Esophagus muscularis mucosa (tissue), 4 donors: Measurements from ENCODE around the gene ATP2A3. TPM values are rescaled to one million over a fixed set of nuclear protein-coding genes. Genes with fewer than 3 reads are reported as not detected.

Experiments used
- DNase-seq: peaks from one replicate; pipeline ENCODE4 v3.0.0-alpha.2; 2017; ENCODE audit errors: extremely low spot score
- H3K27ac ChIP-seq, 4 donors: fragments of 200-600 bp; sonication (generic); replicated peaks in 1 of 4; 1 replicate in 3 of 4; 2 replicates in 1 of 4; pipeline ENCODE4 v1.5.1; 2016 to 2019; ENCODE audit warnings: mild to moderate bottlenecking in 1 of 4
- H3K27me3 ChIP-seq, 4 donors: fragments of 200-600 bp; sonication (generic); one replicate each; pipeline versions ENCODE4 v1.5.1 to v1.6.0; 2016 to 2019
- H3K36me3 ChIP-seq, 4 donors: fragments of 200-600 bp; sonication (generic); one replicate each; pipeline ENCODE4 v1.5.1; 2016 to 2019
- H3K4me1 ChIP-seq, 4 donors: fragments of 200-600 bp; sonication (generic); one replicate each; pipeline ENCODE4 v1.5.1; 2016 to 2019
- H3K4me3 ChIP-seq, 4 donors: fragments of 200-600 bp; sonication (generic); 1 replicate in 2 of 4; 2 replicates in 2 of 4; pipeline ENCODE4 v1.5.1; 2016 to 2019; ENCODE audit warnings: mild to moderate bottlenecking in 4 of 4, moderate library complexity in 1 of 4
- H3K9me3 ChIP-seq, 4 donors: fragments of 200-600 bp; sonication (generic); 1 replicate in 3 of 4; 2 replicates in 1 of 4; pipeline ENCODE4 v1.5.1; 2016 to 2019
- EP300 ChIP-seq: sonication (generic); formaldehyde crosslinking; IDR thresholded peaks from one replicate; pipeline ENCODE4 v1.6.1; 2017; ENCODE audit warnings: antibody characterized with exemption
- POLR2A ChIP-seq: fragments of 450-650 bp; IDR thresholded peaks from one replicate; pipeline ENCODE4 v1.6.1; 2017; ENCODE audit warnings: antibody characterized with exemption, moderate library complexity, mild to moderate bottlenecking, low read depth
- POLR2AphosphoS5 ChIP-seq, 2 donors: sonication (generic); formaldehyde crosslinking; IDR thresholded peaks; one replicate each; pipeline ENCODE4 v1.6.1; 2017; ENCODE audit warnings: antibody characterized with exemption in 2 of 2
- WGBS: methylation state at CpG from one replicate; pipeline ENCODE4 v1.1.5; 2018; 5-methylcytosine and 5-hydroxymethylcytosine counted together
- intact Hi-C: fragments of 100-400 bp; cut with DNase I; formaldehyde crosslinking; loops from one replicate; pipeline ENCODE4 v1.15.1; 2023
- total RNA-seq, 4 donors: library from RNA; depleted of rRNA; stranded (reverse); fragments of >200 nt; gene quantifications; one replicate each; pipeline versions ENCODE4 v1.1.0 to v1.2.1, GENCODE V29; 2016
- TF ChIP-seq, protein P1 (sequence below), 3 experiments: fragments of 200-600 bp in 2 of 3; fragments of 450-650 bp in 1 of 3; sonication (generic) in 2 of 3; IDR thresholded peaks; one replicate each; pipeline ENCODE4 v1.5.1; 2017 to 2019; ENCODE audit warnings: antibody characterized with exemption in 3 of 3, mild to moderate bottlenecking in 2 of 3, moderate library complexity in 1 of 3

The ATP2A3 gene
- total RNA-seq, 4 donors from 2014 or later = 17.9 to 35.4 (median 24.8) TPM

DNA sequence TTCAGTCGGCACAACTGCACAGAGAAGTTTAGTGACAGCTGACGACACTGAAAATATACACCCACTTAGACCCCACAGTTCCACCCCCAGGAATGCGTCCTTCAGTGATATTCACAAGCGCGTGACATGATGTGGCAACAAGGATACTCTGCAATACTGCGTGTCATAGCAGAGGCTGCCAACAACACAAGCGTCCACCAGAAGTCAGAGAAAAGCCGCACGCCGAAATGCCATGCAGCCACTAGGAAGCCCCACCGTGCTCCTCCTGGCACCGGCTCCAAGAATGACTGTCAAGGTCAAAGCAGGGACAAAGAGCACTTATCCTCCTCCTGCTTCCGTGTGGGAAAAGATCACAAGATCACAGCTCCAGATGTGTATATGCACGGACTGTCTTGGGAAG, 3.5 kb downstream of the ATP2A3 start:
- H3K4me1 ChIP-seq = peaks cover 31 to 68% (median 66%) of the 10 kb centered on the region in 4 donors
- H3K27ac ChIP-seq = peak overlapping the region in 3 of 4 donors; percentile 45 to 65 (median 49)

DNA sequence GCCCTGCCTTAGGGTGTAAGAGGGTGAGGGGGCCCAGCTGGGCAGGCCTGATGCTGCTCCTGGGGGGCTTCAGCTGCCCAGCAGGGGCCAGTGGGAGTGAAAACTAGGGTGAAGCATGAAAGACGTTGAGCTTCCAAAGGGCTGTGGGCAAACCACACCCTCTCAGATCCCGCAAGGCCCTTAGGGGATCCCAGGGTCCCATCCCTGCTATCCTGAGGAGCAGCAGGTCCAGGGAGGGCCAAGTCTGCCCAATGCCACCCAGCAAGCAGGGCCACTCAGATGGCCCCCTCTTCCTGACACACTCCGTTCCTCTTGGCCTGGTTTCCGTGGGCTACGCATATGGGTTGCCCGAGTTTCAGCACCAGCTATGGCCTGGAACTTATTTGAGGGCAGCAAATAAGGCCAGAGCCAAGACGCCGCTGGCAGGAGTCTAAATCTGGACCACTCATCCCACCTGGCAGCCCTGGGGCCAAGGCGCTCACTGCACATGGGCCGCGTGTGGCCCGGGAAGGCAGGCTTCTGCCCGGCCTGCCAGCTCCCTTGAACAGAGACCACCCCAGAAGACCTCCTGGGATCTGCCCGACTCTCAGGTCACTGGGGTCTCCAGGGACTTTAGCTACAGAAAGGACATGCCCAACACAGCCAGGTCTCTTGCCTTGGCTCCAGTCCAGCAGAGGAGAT, 4.2 kb downstream of the ATP2A3 start:
- intact Hi-C loops = no loop called here
- 93% methylated on average over 13 of the region's 14 CpGs for WGBS
- Histone ChIP-seq H3K4me1 (peaks cover 33 to 66% (median 63%) of the 10 kb centered on the region in 4 donors), H3K27ac (peak overlapping the region; percentile 3 to 65 (median 47)), H3K36me3 (no peaks in the 10 kb centered on the region), H3K4me3 (no peak overlapping the region), H3K27me3 (peaks cover 0 to 38% (median 5%) of the 10 kb centered on the region in 4 donors), H3K9me3 (no peaks in the 10 kb centered on the region)
- TF ChIP-seq POLR2A = no peak
- TF ChIP-seq, protein P1, sequence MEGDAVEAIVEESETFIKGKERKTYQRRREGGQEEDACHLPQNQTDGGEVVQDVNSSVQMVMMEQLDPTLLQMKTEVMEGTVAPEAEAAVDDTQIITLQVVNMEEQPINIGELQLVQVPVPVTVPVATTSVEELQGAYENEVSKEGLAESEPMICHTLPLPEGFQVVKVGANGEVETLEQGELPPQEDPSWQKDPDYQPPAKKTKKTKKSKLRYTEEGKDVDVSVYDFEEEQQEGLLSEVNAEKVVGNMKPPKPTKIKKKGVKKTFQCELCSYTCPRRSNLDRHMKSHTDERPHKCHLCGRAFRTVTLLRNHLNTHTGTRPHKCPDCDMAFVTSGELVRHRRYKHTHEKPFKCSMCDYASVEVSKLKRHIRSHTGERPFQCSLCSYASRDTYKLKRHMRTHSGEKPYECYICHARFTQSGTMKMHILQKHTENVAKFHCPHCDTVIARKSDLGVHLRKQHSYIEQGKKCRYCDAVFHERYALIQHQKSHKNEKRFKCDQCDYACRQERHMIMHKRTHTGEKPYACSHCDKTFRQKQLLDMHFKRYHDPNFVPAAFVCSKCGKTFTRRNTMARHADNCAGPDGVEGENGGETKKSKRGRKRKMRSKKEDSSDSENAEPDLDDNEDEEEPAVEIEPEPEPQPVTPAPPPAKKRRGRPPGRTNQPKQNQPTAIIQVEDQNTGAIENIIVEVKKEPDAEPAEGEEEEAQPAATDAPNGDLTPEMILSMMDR (IDR thresholded peaks at IDR 0.05) = no peak
- TF ChIP-seq POLR2AphosphoS5 (IDR thresholded peaks at IDR 0.05) = no peak
- no peak for TF ChIP-seq EP300
- no peak for DNase-seq

More for the DNA sequence above, 3.5 kb downstream of the ATP2A3 start:
- H3K36me3 ChIP-seq = no peaks in the 10 kb centered on the region
- H3K4me3 ChIP-seq = no peak overlapping the region
- no peak for DNase-seq
- TF ChIP-seq, protein P1 (IDR thresholded peaks at IDR 0.05) = no peak
- TF ChIP-seq POLR2AphosphoS5 (IDR thresholded peaks at IDR 0.05) = no peak
- no peak for TF ChIP-seq EP300
- TF ChIP-seq POLR2A = no peak
- 65% methylated on average over 12 of the region's 14 CpGs for WGBS
- H3K27me3 ChIP-seq = peaks cover 0 to 44% (median 6%) of the 10 kb centered on the region in 4 donors
- H3K9me3 ChIP-seq = no peaks in the 10 kb centered on the region
- intact Hi-C loops = no loop called here

DNA sequence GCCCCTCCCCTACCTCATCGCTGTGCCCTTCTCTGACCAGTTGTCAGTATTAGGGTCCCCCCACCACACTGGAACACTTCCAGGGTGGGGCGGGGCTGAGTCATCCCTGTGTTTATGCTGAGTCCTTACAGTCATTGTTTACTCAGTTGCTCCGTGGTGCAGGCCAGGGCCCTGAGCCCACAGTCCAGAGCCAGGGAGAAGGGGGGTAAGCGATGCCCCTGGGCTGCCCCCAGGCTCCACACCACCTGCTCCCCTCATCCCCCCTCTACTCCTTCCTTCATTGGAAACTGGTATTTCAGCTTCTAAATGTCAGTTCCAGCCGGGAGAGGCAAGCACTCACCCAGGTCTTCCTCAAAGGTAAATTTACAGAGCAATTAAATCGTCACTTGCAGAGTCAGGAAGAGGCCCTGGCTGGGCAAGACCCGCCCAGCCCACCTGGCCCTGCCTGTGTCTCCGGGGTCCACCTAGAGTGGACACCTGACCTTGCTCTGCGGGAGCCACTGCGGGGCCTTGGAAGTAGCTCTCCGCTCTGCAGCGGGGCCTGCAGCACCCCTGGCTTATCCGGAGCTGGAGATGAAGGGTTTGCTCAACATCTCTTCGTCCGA, 4.8 kb downstream of the ATP2A3 start:
- intact Hi-C loops = no loop called here
- DNase-seq = no peak
- Histone ChIP-seq H3K27me3 (peaks cover 0 to 32% (median 3%) of the 10 kb centered on the region in 4 donors), H3K4me3 (no peak overlapping the region), H3K36me3 (no peaks in the 10 kb centered on the region), H3K4me1 (peaks cover 32 to 64% (median 59%) of the 10 kb centered on the region in 4 donors), H3K27ac (peak overlapping the region; percentile 3 to 65 (median 47)), H3K9me3 (no peaks in the 10 kb centered on the region)
- TF ChIP-seq, protein P1 (IDR thresholded peaks at IDR 0.05) = no peak
- TF ChIP-seq POLR2A (no peak), POLR2AphosphoS5 (IDR thresholded peaks at IDR 0.05) (no peak), EP300 (no peak)
- WGBS = 37% methylated on average over 6 of the region's 15 CpGs

DNA sequence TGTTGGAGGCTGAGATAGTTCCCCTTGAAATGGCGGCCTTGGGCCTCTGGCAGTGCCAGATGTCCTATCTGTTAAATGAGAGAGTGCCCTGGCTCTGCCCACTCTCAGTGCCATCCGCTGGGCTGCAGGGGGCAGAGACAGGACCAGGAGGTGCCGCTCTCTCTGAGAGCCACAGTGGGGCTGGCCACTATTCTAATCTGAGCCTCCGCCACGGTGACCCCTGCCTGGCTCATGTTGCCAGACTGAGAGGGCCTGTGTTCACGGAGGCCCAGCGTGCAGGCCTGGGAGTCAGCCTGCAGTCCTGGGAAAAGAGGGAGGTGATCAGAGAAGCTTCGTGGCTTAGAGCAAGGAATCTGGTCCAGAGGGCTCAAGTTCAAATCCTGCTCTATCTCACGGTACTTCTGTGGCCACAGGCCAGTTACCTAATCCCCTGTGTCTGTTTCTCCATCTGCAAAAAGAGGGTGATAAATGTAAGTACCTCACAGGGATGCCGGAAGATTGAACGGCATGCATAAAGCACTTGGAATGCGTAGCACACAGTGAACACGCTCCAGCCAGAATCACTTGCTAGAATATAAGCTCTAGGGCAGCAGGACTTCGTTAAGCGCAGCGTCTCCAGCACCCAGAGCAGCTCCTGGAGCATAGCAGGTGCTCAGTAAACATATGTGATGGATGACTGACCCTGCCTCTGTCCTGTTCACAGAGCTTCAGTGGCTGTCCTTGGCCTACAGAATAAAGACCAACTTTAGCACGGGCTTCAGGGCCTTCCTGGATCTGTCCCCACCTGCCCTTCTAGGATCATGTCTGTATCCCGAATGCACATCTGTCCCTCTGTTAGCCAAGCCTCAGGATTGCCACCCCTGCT, 6.3 kb downstream of the ATP2A3 start:
- no peak overlapping the region for H3K4me3 ChIP-seq
- TF ChIP-seq, protein P1 (IDR thresholded peaks at IDR 0.05) = no peak
- TF ChIP-seq POLR2A = no peak
- TF ChIP-seq EP300 = no peak
- no peak for TF ChIP-seq POLR2AphosphoS5 (IDR thresholded peaks at IDR 0.05)
- H3K36me3 ChIP-seq = no peaks in the 10 kb centered on the region
- H3K4me1 ChIP-seq = peaks cover 23 to 51% (median 46%) of the 10 kb centered on the region in 4 donors
- H3K27ac ChIP-seq = peak overlapping the region in 1 of 4 donors; percentile 34
- 84% methylated on average over 18 of the region's 18 CpGs for WGBS
- H3K27me3 ChIP-seq = peaks cover 0 to 17% (median 0%) of the 10 kb centered on the region in 4 donors
- DNase-seq = no peak
- intact Hi-C loops = no loop called here
- H3K9me3 ChIP-seq = no peaks in the 10 kb centered on the region
